B cell (primary cell): ENCODE results near the gene FJX1. TPM values are rescaled to one million over a fixed set of nuclear protein-coding genes. Genes with fewer than 3 reads are reported as not detected.

Source experiments
- ATAC-seq: fragments of 200-7000 bp; cut with Tn5 transposase; one replicate; pipeline ENCODE4 v1.10.0; 2021; ENCODE audit warnings: low read depth, mild to moderate bottlenecking, moderate number of reproducible peaks, moderate library complexity
- CTCF ChIA-PET: fragments of 350-600 bp; sonication (Branson Sonifier 250); formaldehyde crosslinking; loops from one replicate; lab custom pipeline; 2021; ENCODE audit warnings: antibody characterized with exemption, inconsistent platforms; lab: Charles Lee
- POLR2A ChIA-PET: fragments of 350-600 bp; sonication (Branson Sonifier 250); formaldehyde crosslinking; loops from one replicate; lab custom pipeline; 2021; ENCODE audit warnings: antibody characterized with exemption; lab: Charles Lee
- DNase-seq: peaks from one replicate; pipeline ENCODE4 v3.0.0; 2013
- H2AFZ ChIP-seq: 2 replicates; pipeline ENCODE4 v1.6.1; 2012; ENCODE audit warnings: mild to moderate bottlenecking, low read depth, low read length; ENCODE audit not compliant: insufficient read depth, poor library complexity, severe bottlenecking
- H3K27ac ChIP-seq, 2 donors: 1 replicate in 1 of 2; 2 replicates in 1 of 2; pipeline ENCODE4 v1.5.1; 2012 to 2013; ENCODE audit warnings: low read length in 2 of 2, mild to moderate bottlenecking in 2 of 2, moderate library complexity in 1 of 2
- H3K27me3 ChIP-seq, 4 experiments: fragments of 200-600 bp in 1 of 4; sonication (generic) in 1 of 4; replicated peaks in 1 of 4; 1 replicate in 2 of 4; 2 replicates in 2 of 4; pipeline versions ENCODE4 v1.6.1 to v1.7.0; 2013 to 2016; ENCODE audit warnings: low read length in 3 of 4, mild to moderate bottlenecking in 2 of 4, mixed read lengths in 1 of 4, moderate library complexity in 1 of 4; ENCODE audit not compliant: insufficient read depth in 4 of 4, control insufficient read depth in 3 of 4; ENCODE audit errors: control extremely low read depth in 1 of 4
- H3K36me3 ChIP-seq, 2 experiments: replicated peaks in 1 of 2; 1 replicate in 1 of 2; 2 replicates in 1 of 2; pipeline versions ENCODE4 v1.6.1 to v1.7.1; 2013; ENCODE audit warnings: low read length in 1 of 2; ENCODE audit not compliant: insufficient read depth in 2 of 2, control insufficient read depth in 1 of 2; ENCODE audit errors: control extremely low read depth in 1 of 2, extremely low read depth in 1 of 2
- H3K4me1 ChIP-seq, 2 donors: fragments of 200-600 bp in 1 of 2; sonication (generic) in 1 of 2; 1 replicate in 1 of 2; 2 replicates in 1 of 2; pipeline versions ENCODE4 v1.5.1 to v1.6.1; 2013 to 2017; ENCODE audit warnings: low read length in 2 of 2; ENCODE audit not compliant: control insufficient read depth in 2 of 2, insufficient read depth in 2 of 2
- H3K4me2 ChIP-seq: replicated peaks from 2 replicates; pipeline ENCODE3; 2012; ENCODE audit warnings: mild to moderate bottlenecking, low read depth, low read length; ENCODE audit not compliant: poor library complexity, severe bottlenecking
- H3K4me3 ChIP-seq, 5 experiments: fragments of 200-600 bp in 1 of 5; sonication (generic) in 1 of 5; 1 replicate in 3 of 5; 2 replicates in 2 of 5; pipeline versions ENCODE4 v1.5.1 to v1.7.0; 2011 to 2016; ENCODE audit warnings: low read length in 4 of 5, mild to moderate bottlenecking in 4 of 5, low read depth in 2 of 5, control low read depth in 1 of 5, moderate library complexity in 1 of 5; ENCODE audit not compliant: insufficient read depth in 1 of 5; ENCODE audit errors: control extremely low read depth in 1 of 5, extremely low read depth in 1 of 5
- H3K79me2 ChIP-seq: fragments of 200-600 bp; sonication (generic); one replicate; pipeline ENCODE4 v1.6.0; 2016; ENCODE audit warnings: low read length; ENCODE audit not compliant: control insufficient read depth, insufficient read depth
- H3K9ac ChIP-seq: fragments of 200-600 bp; sonication (generic); 2 replicates; pipeline ENCODE4 v1.6.1; 2017; ENCODE audit warnings: mild to moderate bottlenecking, low read length, moderate library complexity
- H3K9me3 ChIP-seq, 3 donors: one replicate each; pipeline versions ENCODE4 v1.6.1 to v1.7.1; 2013; ENCODE audit warnings: low read length in 2 of 3; ENCODE audit not compliant: control insufficient read depth in 2 of 3, insufficient read depth in 1 of 3; ENCODE audit errors: control extremely low read depth in 1 of 3
- H4K20me1 ChIP-seq: 2 replicates; pipeline ENCODE4 v1.6.0; 2012; ENCODE audit warnings: mild to moderate bottlenecking, low read length; ENCODE audit not compliant: insufficient read depth, control insufficient read depth, poor library complexity, severe bottlenecking
- H3K27ac Mint-ChIP-seq: one replicate; pipeline ENCODE4 v1.8.0; 2021; ENCODE audit warnings: mixed read lengths
- H3K27me3 Mint-ChIP-seq: one replicate; pipeline ENCODE4 v1.8.0; 2021; ENCODE audit warnings: mixed read lengths
- H3K4me1 Mint-ChIP-seq: one replicate; pipeline ENCODE4 v1.8.0; 2021; ENCODE audit warnings: mixed read lengths
- H3K4me3 Mint-ChIP-seq: one replicate; pipeline ENCODE4 v1.8.0; 2021; ENCODE audit warnings: mixed read lengths
- H3K9me3 Mint-ChIP-seq: one replicate; pipeline ENCODE4 v1.8.0; 2022; ENCODE audit warnings: mixed read lengths; ENCODE audit not compliant: insufficient read depth
- EZH2 ChIP-seq: IDR thresholded peaks from 2 replicates; pipeline ENCODE4 v1.6.1; 2012; ENCODE audit warnings: borderline replicate concordance, low read depth, mild to moderate bottlenecking, moderate library complexity, low read length; ENCODE audit not compliant: insufficient read depth, poor library complexity, severe bottlenecking
- WGBS: methylation state at CpG from one replicate; pipeline ENCODE4 v1.1.5; 2013; ENCODE audit warnings: missing lambda C conversion rate; ENCODE audit not compliant: insufficient coverage; 5-methylcytosine and 5-hydroxymethylcytosine counted together
- intact Hi-C: fragments of 100-400 bp; cut with micrococcal nuclease; formaldehyde crosslinking; loops from one replicate; pipeline ENCODE4 v1.10.0; 2022
- polyA plus RNA-seq: library from polyadenylated mRNA; depleted of rRNA; stranded (reverse); fragments of >200 nt; gene quantifications from 2 replicates; pipeline ENCODE4 v1.2.3, GENCODE V29; 2012
- total RNA-seq, 2 donors: library from RNA; stranded (reverse); fragments of 120-200 nt in 1 of 2; gene quantifications; 1 replicate in 1 of 2; 2 replicates in 1 of 2; pipeline versions ENCODE4 v1.2.3 to v1.2.4, GENCODE V29; 2013 to 2022
- TF ChIP-seq, protein P1 (sequence below): fragments of 200-600 bp; IDR thresholded peaks from one replicate; pipeline ENCODE4 v1.8.0; 2022; ENCODE audit warnings: antibody characterized with exemption, mild to moderate bottlenecking

Gene FJX1
- total and polyA plus RNA-seq, 2 donors (not counting 1 experiment from before 2014, with no cell fraction given) = 0.03 TPM; not detected in 1

DNA sequence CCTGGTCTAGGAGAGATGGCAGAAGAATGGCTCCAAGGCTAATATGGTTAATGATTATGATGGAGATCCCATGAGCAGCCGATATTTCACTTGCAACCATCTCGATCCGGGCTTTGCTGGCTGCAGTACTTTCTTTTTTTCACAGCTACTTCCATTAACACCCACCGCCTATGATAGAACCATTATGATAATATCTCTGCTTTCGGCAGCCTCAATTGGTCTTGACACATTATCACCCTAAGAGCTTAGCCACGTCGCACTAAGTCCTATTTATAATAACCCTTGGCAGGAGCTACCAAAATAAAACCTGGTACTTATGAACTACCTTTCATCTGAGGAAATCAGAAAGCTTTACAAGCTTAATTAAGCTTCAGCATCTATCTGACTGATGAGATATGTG is 7.6 kb upstream of the FJX1 start:
- H3K4me3 Mint-ChIP-seq = no peak overlapping the region
- POLR2A ChIA-PET = no interaction called here
- H3K4me2 ChIP-seq = no peak overlapping the region
- no peaks in the 10 kb centered on the region for H3K4me1 Mint-ChIP-seq
- H3K79me2 ChIP-seq = no peaks in the 10 kb centered on the region
- CTCF ChIA-PET = interaction anchor here (1.5 to 7.6 kb wide), 2 partner anchors 647 to 657 kb away, joined by 3 to 109 read pairs; no protein-coding TSS in a partner anchor
- WGBS = 100% methylated on average over 2 of the region's 7 CpGs
- H3K27ac ChIP-seq = no peak overlapping the region
- H3K9me3 ChIP-seq = no peaks in the 10 kb centered on the region
- peaks cover 47% of the 10 kb centered on the region for H3K27me3 Mint-ChIP-seq
- no peak overlapping the region for H3K9ac ChIP-seq
- TF ChIP-seq, protein P1, sequence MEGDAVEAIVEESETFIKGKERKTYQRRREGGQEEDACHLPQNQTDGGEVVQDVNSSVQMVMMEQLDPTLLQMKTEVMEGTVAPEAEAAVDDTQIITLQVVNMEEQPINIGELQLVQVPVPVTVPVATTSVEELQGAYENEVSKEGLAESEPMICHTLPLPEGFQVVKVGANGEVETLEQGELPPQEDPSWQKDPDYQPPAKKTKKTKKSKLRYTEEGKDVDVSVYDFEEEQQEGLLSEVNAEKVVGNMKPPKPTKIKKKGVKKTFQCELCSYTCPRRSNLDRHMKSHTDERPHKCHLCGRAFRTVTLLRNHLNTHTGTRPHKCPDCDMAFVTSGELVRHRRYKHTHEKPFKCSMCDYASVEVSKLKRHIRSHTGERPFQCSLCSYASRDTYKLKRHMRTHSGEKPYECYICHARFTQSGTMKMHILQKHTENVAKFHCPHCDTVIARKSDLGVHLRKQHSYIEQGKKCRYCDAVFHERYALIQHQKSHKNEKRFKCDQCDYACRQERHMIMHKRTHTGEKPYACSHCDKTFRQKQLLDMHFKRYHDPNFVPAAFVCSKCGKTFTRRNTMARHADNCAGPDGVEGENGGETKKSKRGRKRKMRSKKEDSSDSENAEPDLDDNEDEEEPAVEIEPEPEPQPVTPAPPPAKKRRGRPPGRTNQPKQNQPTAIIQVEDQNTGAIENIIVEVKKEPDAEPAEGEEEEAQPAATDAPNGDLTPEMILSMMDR = no peak
- no peak for TF ChIP-seq EZH2
- no peaks in the 10 kb centered on the region for H4K20me1 ChIP-seq
- no peaks in the 10 kb centered on the region for H3K36me3 ChIP-seq
- no peak overlapping the region for H3K27ac Mint-ChIP-seq
- no peak overlapping the region for H3K4me3 ChIP-seq
- no peaks in the 10 kb centered on the region for H3K9me3 Mint-ChIP-seq
- H3K4me1 ChIP-seq = no peaks in the 10 kb centered on the region
- ATAC-seq (no peak), DNase-seq (no peak)
- peaks cover 0 to 17% (median 10%) of the 10 kb centered on the region in 4 experiments for H3K27me3 ChIP-seq
- intact Hi-C loops = no loop called here
- H2AFZ ChIP-seq = no peak overlapping the region

DNA sequence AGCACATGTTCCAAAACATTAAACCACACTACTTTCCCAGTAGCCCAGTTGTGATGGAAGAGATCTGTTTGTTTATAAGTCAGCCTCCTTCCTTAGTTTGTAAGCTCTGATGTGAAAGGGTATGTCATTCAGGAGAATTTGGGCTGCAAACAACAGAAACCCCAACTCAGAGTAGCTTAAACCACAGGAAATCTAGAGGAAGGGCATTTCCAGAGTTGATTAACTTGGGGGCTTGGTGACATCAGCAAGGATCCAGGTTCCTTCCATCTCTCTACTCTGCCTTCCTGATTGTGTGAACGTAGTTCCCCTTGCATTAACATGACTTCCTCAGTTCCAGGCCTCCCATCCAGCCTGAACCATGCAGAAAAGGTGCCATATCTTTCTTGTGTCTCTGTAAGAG is 6.5 kb upstream of the FJX1 start:
- Mint-ChIP-seq H3K4me3 (no peak overlapping the region), H3K27ac (no peak overlapping the region), H3K4me1 (no peaks in the 10 kb centered on the region), H3K9me3 (no peaks in the 10 kb centered on the region), H3K27me3 (peaks cover 46% of the 10 kb centered on the region)
- intact Hi-C loops = no loop called here
- ATAC-seq = no peak
- Histone ChIP-seq H3K9ac (no peak overlapping the region), H3K4me1 (no peaks in the 10 kb centered on the region), H2AFZ (no peak overlapping the region), H3K4me3 (no peak overlapping the region), H3K27me3 (peaks cover 0 to 20% (median 8%) of the 10 kb centered on the region in 4 experiments), H4K20me1 (no peaks in the 10 kb centered on the region), H3K27ac (no peak overlapping the region), H3K4me2 (no peak overlapping the region), H3K36me3 (no peaks in the 10 kb centered on the region), H3K79me2 (no peaks in the 10 kb centered on the region), H3K9me3 (no peaks in the 10 kb centered on the region)
- CTCF ChIA-PET = interaction anchor here (7.6 kb wide), 1 partner anchor 656 kb away, joined by 109 read pairs; no protein-coding TSS in a partner anchor
- WGBS = 23% methylated on average over 1 of the region's 1 CpG
- no peak for TF ChIP-seq EZH2
- TF ChIP-seq, protein P1 = no peak
- no peak for DNase-seq
- POLR2A ChIA-PET = no interaction called here
